KMS-11 (cell line): ENCODE measurements around the gene GPC3.
"Not testable (repeated sequence)": the region's sequence is repeated elsewhere in the genome, so short reads cannot be mapped to it uniquely, and the experiment has no call there.

Source experiments
- H2AFZ ChIP-seq: fragments of 200-600 bp; sonication (generic); 2 replicates; pipeline ENCODE4 v1.6.1; 2016; ENCODE audit warnings: antibody characterized with exemption, mixed run types, low read depth
- H3K27ac ChIP-seq: fragments of 200-600 bp; sonication (generic); 2 replicates; pipeline ENCODE4 v1.6.1; 2016; ENCODE audit warnings: mild to moderate bottlenecking, mixed run types
- H3K27me3 ChIP-seq: fragments of 200-600 bp; sonication (generic); 2 replicates; pipeline ENCODE4 v1.6.1; 2017; ENCODE audit warnings: mild to moderate bottlenecking, low read depth, mixed run types, moderate library complexity; ENCODE audit not compliant: insufficient read depth
- H3K36me3 ChIP-seq: fragments of 200-600 bp; sonication (generic); 2 replicates; pipeline ENCODE4 v1.6.1; 2017; ENCODE audit warnings: mild to moderate bottlenecking, mixed run types; ENCODE audit not compliant: insufficient read depth
- H3K4me1 ChIP-seq: fragments of 200-600 bp; sonication (generic); 2 replicates; pipeline ENCODE4 v1.6.1; 2016; ENCODE audit warnings: mild to moderate bottlenecking, low read depth, mixed run types; ENCODE audit not compliant: poor library complexity, severe bottlenecking
- H3K4me2 ChIP-seq: fragments of 200-600 bp; sonication (generic); 2 replicates; pipeline ENCODE4 v1.7.0; 2016; ENCODE audit warnings: mild to moderate bottlenecking, mixed run types
- H3K4me3 ChIP-seq: fragments of 200-600 bp; sonication (generic); IDR thresholded peaks from 2 replicates; pipeline ENCODE4 v1.6.1; 2017; ENCODE audit warnings: low read depth, low read length, mixed read lengths; ENCODE audit not compliant: insufficient read depth
- H3K79me2 ChIP-seq: fragments of 200-600 bp; sonication (generic); 2 replicates; pipeline ENCODE4 v1.6.1; 2016; ENCODE audit warnings: low read depth, mixed run types; ENCODE audit not compliant: insufficient read depth
- H3K9ac ChIP-seq: fragments of 200-600 bp; sonication (generic); 2 replicates; pipeline ENCODE4 v1.6.1; 2016; ENCODE audit warnings: mild to moderate bottlenecking, mixed run types
- H4K20me1 ChIP-seq: fragments of 200-600 bp; sonication (generic); 2 replicates; pipeline ENCODE4 v1.6.1; 2016; ENCODE audit warnings: mild to moderate bottlenecking, mixed run types; ENCODE audit not compliant: insufficient read depth
- CTCF ChIP-seq: fragments of 200-600 bp; sonication (generic); conservative IDR thresholded peaks from 2 replicates; pipeline ENCODE4 v1.6.1; 2017; ENCODE audit warnings: low read depth, mild to moderate bottlenecking, antibody characterized with exemption, low read length, moderate library complexity, mixed read lengths

Gene GPC3

GRCh38 chrX:133633162-133633561, 352.2 kb downstream of the GPC3 start:
- Histone ChIP-seq H2AFZ (no peak overlapping the region), H3K79me2 (no peaks in the 10 kb centered on the region), H3K4me3 (no peak overlapping the region), H3K27me3 (no peaks in the 10 kb centered on the region), H3K9ac (no peak overlapping the region), H3K4me2 (no peak overlapping the region), H3K4me1 (no peaks in the 10 kb centered on the region), H3K36me3 (no peaks in the 10 kb centered on the region), H4K20me1 (no peaks in the 10 kb centered on the region), H3K27ac (no peak overlapping the region)
- no peak for TF ChIP-seq CTCF

- no peaks in the 10 kb centered on the region for H3K27me3 ChIP-seq
- no peak for TF ChIP-seq CTCF
- no peak overlapping the region for H3K27ac ChIP-seq
- no peak overlapping the region for H2AFZ ChIP-seq
- no peak overlapping the region for H3K4me3 ChIP-seq
- no peak overlapping the region for H3K4me2 ChIP-seq
- no peaks in the 10 kb centered on the region for H3K4me1 ChIP-seq
- H3K36me3 ChIP-seq = no peaks in the 10 kb centered on the region
- no peak overlapping the region for H3K9ac ChIP-seq
- H3K79me2 ChIP-seq = no peaks in the 10 kb centered on the region
- no peaks in the 10 kb centered on the region for H4K20me1 ChIP-seq
Observed at GRCh38 chrX:133630362-133630761, 355.0 kb downstream of the GPC3 start.

- no peak overlapping the region for H3K4me2 ChIP-seq
- H3K79me2 ChIP-seq = no peaks in the 10 kb centered on the region
- no peaks in the 10 kb centered on the region for H3K4me1 ChIP-seq
- H3K27ac ChIP-seq = no peak overlapping the region
- no peak for TF ChIP-seq CTCF
- H3K4me3 ChIP-seq = no peak overlapping the region
- no peaks in the 10 kb centered on the region for H4K20me1 ChIP-seq
- H2AFZ ChIP-seq = no peak overlapping the region
- no peaks in the 10 kb centered on the region for H3K27me3 ChIP-seq
- H3K9ac ChIP-seq = no peak overlapping the region
- H3K36me3 ChIP-seq = no peaks in the 10 kb centered on the region
Observed at GRCh38 chrX:133627673-133628072, 357.7 kb downstream of the GPC3 start.

- H3K27me3 ChIP-seq = not testable (repeated sequence)
Observed at GRCh38 chrX:133621384-133621783, 364.0 kb downstream of the GPC3 start.

GRCh38 chrX:133611676-133612075, 373.7 kb downstream of the GPC3 start:
- no peaks in the 10 kb centered on the region for H3K79me2 ChIP-seq
- H3K4me3 ChIP-seq = no peak overlapping the region
- TF ChIP-seq CTCF = no peak
- no peaks in the 10 kb centered on the region for H3K27me3 ChIP-seq
- no peaks in the 10 kb centered on the region for H4K20me1 ChIP-seq
- peaks cover 27% of the 10 kb centered on the region for H3K4me1 ChIP-seq
- no peak overlapping the region for H2AFZ ChIP-seq
- H3K4me2 ChIP-seq = no peak overlapping the region
- H3K27ac ChIP-seq = no peak overlapping the region
- no peaks in the 10 kb centered on the region for H3K36me3 ChIP-seq
- no peak overlapping the region for H3K9ac ChIP-seq

More at GRCh38 chrX:133621384-133621783, 364.0 kb downstream of the GPC3 start:
- H3K36me3 ChIP-seq, H4K20me1 ChIP-seq, H3K27ac ChIP-seq, H3K9ac ChIP-seq, H3K79me2 ChIP-seq, H3K4me2 ChIP-seq, H3K4me1 ChIP-seq, H3K4me3 ChIP-seq, H2AFZ ChIP-seq: not testable (repeated sequence)
